Panc1 (cell line): ENCODE results near the gene FAT1. TPM values are rescaled to one million over a fixed set of nuclear protein-coding genes. Genes with fewer than 3 reads are reported as not detected.

Experiments used
- ATAC-seq: fragments of 200-7000 bp; cut with Tn5 transposase; 2 replicates; pipeline ENCODE4 v1.9.1; 2020; ENCODE audit warnings: mild to moderate bottlenecking, moderate library complexity
- BruUV-seq: library from RNA; stranded (reverse); fragments of 400-500 nt; replicated peaks from 2 replicates; lab custom pipeline; 2021; lab: Mats Ljungman, UMichigan
- CTCF ChIA-PET: fragments of 300-600 bp; sonication (Branson Sonifier 250); formaldehyde crosslinking; loops from one replicate; lab custom pipeline; 2022; ENCODE audit warnings: antibody characterized with exemption; lab: Charles Lee
- POLR2A ChIA-PET: fragments of 300-600 bp; sonication (Branson Sonifier 250); formaldehyde crosslinking; loops from one replicate; lab custom pipeline; 2022; ENCODE audit warnings: antibody characterized with exemption; lab: Charles Lee
- DNase-seq: peaks from one replicate; pipeline ENCODE4 v3.0.0-alpha.2; 2010; ENCODE audit warnings: low read depth, low spot score
- H3K27ac ChIP-seq: 2 replicates; pipeline ENCODE4 v1.5.1; 2011; ENCODE audit warnings: mild to moderate bottlenecking, low read length, inconsistent platforms
- H3K27me3 ChIP-seq: fragments of 200-500 bp; sonication (Bioruptor generic); 2 replicates; pipeline ENCODE4 v1.6.0; 2014; ENCODE audit warnings: low read length, inconsistent platforms; ENCODE audit not compliant: control insufficient read depth, insufficient read depth
- H3K36me3 ChIP-seq: fragments of 200-500 bp; sonication (Bioruptor generic); 2 replicates; pipeline ENCODE4 v1.5.1; 2014; ENCODE audit warnings: inconsistent platforms, mild to moderate bottlenecking, low read length, moderate library complexity; ENCODE audit not compliant: control insufficient read depth, insufficient read depth
- H3K4me1 ChIP-seq: 2 replicates; pipeline ENCODE4 v1.5.1; 2011; ENCODE audit warnings: inconsistent platforms, mild to moderate bottlenecking, low read length, moderate library complexity; ENCODE audit not compliant: control insufficient read depth, insufficient read depth
- H3K4me3 ChIP-seq, 2 experiments: 2 replicates each; pipeline ENCODE4 v1.5.1; 2011 to 2012; ENCODE audit warnings: low read depth in 2 of 2, low read length in 2 of 2, mild to moderate bottlenecking in 2 of 2, inconsistent platforms in 1 of 2, moderate library complexity in 1 of 2
- H3K9me3 ChIP-seq: fragments of 200-500 bp; sonication (Bioruptor generic); 2 replicates; pipeline ENCODE4 v1.5.1; 2014; ENCODE audit warnings: low read depth, mild to moderate bottlenecking, inconsistent platforms, low read length, moderate library complexity; ENCODE audit not compliant: control insufficient read depth, insufficient read depth
- CTCF ChIP-seq: fragments of 450-650 bp; IDR thresholded peaks from 2 replicates; pipeline ENCODE4 v1.5.1; 2017; ENCODE audit warnings: mild to moderate bottlenecking
- POLR2AphosphoS5 ChIP-seq: IDR thresholded peaks from 2 replicates; pipeline ENCODE4 v1.6.1; 2012; ENCODE audit warnings: mild to moderate bottlenecking, low read depth, low read length, moderate library complexity
- SIN3A ChIP-seq: IDR thresholded peaks from 2 replicates; pipeline ENCODE4 v1.6.1; 2012; ENCODE audit warnings: low read depth, mild to moderate bottlenecking, low read length, moderate library complexity, borderline replicate concordance; ENCODE audit not compliant: insufficient read depth
- TCF7L2 ChIP-seq: IDR thresholded peaks from 2 replicates; pipeline ENCODE4 v1.6.1; 2011; ENCODE audit warnings: mild to moderate bottlenecking, low read depth, low read length, inconsistent platforms
- in situ Hi-C: cut with HindIII; loops from 2 replicates; pipeline ENCODE4 v1.10.0; 2016; ENCODE audit warnings: low sequenced_read_pairs, low pct_unique_long_range_greater_than_20kb
- intact Hi-C: fragments of 100-400 bp; cut with micrococcal nuclease; formaldehyde crosslinking; loops from one replicate; pipeline ENCODE4 v1.10.0; 2022; ENCODE audit not compliant: unreplicated experiment
- total RNA-seq: library from RNA; stranded (reverse); gene quantifications from one replicate; pipeline ENCODE4 v1.2.1, GENCODE V29; 2021; ENCODE audit not compliant: unreplicated experiment
- TF ChIP-seq, protein P1 (sequence below), 2 experiments: IDR thresholded peaks; 2 replicates each; pipeline ENCODE4 v1.6.1; 2011 to 2012; ENCODE audit warnings: low read depth in 2 of 2, control low read depth in 1 of 2, low read length in 1 of 2, mild to moderate bottlenecking in 1 of 2, moderate library complexity in 1 of 2; ENCODE audit not compliant: insufficient read depth in 1 of 2

FAT1 gene
- total RNA-seq, 1 experiment from 2014 or later, result 288 TPM

DNA sequence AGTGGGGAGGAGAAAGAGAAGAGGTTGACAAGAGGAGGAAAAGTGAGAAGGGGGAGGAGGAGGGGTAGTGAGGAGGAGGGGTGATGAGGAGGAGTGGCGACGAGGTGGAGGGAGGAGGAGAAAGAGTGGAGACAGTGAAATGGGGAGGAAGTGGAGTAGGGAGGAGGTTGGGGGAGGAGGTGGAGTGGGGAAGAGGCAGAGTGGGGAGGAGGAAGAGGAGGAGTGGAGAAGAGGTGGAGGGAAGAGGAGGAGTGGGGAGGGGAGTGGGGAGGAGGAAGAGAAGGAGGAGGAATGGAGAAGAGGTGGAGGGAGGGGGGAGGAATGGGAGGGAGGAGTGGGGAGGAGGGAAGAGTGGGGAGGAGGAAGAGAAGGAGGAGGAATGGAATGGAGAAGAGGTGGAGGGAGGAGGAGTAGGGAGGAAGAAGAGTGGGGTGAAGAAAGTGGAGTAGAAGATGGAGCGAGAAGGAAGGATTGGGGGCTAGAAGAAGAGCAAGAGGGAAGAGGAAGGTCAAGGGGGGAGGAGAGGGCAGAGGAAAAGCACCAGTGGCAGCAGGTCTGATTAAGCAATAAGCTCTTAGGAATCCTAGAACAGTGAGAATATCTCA, 118.3 kb downstream of the FAT1 start:
- peaks cover 3% of the 10 kb centered on the region; the same call in 1 of the 2 replicates for H3K4me1 ChIP-seq
- TF ChIP-seq POLR2AphosphoS5, result no peak
- no peak for TF ChIP-seq TCF7L2
- TF ChIP-seq SIN3A, result no peak
- TF ChIP-seq, protein P1, sequence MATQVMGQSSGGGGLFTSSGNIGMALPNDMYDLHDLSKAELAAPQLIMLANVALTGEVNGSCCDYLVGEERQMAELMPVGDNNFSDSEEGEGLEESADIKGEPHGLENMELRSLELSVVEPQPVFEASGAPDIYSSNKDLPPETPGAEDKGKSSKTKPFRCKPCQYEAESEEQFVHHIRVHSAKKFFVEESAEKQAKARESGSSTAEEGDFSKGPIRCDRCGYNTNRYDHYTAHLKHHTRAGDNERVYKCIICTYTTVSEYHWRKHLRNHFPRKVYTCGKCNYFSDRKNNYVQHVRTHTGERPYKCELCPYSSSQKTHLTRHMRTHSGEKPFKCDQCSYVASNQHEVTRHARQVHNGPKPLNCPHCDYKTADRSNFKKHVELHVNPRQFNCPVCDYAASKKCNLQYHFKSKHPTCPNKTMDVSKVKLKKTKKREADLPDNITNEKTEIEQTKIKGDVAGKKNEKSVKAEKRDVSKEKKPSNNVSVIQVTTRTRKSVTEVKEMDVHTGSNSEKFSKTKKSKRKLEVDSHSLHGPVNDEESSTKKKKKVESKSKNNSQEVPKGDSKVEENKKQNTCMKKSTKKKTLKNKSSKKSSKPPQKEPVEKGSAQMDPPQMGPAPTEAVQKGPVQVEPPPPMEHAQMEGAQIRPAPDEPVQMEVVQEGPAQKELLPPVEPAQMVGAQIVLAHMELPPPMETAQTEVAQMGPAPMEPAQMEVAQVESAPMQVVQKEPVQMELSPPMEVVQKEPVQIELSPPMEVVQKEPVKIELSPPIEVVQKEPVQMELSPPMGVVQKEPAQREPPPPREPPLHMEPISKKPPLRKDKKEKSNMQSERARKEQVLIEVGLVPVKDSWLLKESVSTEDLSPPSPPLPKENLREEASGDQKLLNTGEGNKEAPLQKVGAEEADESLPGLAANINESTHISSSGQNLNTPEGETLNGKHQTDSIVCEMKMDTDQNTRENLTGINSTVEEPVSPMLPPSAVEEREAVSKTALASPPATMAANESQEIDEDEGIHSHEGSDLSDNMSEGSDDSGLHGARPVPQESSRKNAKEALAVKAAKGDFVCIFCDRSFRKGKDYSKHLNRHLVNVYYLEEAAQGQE (IDR thresholded peaks at IDR 0.05; ENCODE audit: insufficient read depth in 1 of 2, low read depth in 2 of 2, low read length in 1 of 2), result no peak
- TF ChIP-seq CTCF, result no peak
- ChIA-PET POLR2A (no interaction called here), CTCF (no interaction called here)
- intact Hi-C loops, result no loop called here
- in situ Hi-C loops, result no loop called here
- no peak overlapping the region for H3K4me3 ChIP-seq
- no TSS peak for BruUV-seq
- H3K27ac ChIP-seq, result no peak overlapping the region
- H3K27me3 ChIP-seq, result no peaks in the 10 kb centered on the region
- ATAC-seq (no peak), DNase-seq (no peak)
- no peaks in the 10 kb centered on the region for H3K9me3 ChIP-seq
- H3K36me3 ChIP-seq, result peaks cover 42% of the 10 kb centered on the region

DNA sequence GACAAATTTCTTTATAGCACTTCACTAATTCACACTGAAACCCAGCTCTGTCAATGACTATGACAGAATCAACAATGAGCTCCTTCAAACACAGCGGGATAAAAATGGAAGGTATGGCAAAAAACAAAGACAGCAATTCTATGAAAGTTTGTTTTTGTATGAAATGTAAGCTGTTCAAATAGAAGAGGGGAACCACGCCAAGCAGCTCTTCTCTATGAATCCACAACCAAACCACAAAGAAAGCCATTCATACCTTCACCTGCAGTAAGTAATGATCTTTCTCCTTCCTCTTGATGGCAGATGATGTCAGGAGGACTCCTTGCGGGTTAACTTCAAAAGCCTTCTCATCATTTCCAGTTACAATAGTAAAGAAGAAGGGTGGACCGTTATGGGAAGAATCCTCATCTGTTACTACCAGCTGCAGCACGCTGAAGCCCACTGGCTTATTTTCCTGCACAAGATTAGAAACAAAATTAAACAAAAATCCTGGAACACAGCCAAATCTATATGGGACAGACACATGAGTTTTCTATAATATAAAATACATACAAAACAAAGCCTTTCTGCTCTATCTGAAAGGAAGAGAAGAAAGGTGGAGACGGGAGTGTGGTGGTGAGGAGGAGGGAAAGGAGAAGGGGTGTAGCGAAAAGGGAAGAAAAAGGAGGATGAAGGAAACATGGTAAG, 119.4 kb downstream of the FAT1 start:
- DNase-seq (no peak), ATAC-seq (no peak)
- CTCF ChIA-PET, result no interaction called here
- POLR2A ChIA-PET, result no interaction called here
- peaks cover 3% of the 10 kb centered on the region; the same call in 1 of the 2 replicates for H3K4me1 ChIP-seq
- H3K4me3 ChIP-seq, result no peak overlapping the region
- TF ChIP-seq CTCF (no peak), POLR2AphosphoS5 (no peak), SIN3A (no peak), TCF7L2 (no peak)
- TF ChIP-seq, protein P1 (IDR thresholded peaks at IDR 0.05; ENCODE audit: insufficient read depth in 1 of 2, low read depth in 2 of 2, low read length in 1 of 2), result no peak
- H3K36me3 ChIP-seq, result peaks cover 46% of the 10 kb centered on the region
- intact Hi-C loops, result no loop called here
- H3K27me3 ChIP-seq, result no peaks in the 10 kb centered on the region
- H3K9me3 ChIP-seq, result no peaks in the 10 kb centered on the region
- no peak overlapping the region for H3K27ac ChIP-seq
- in situ Hi-C loops, result no loop called here
- BruUV-seq, result no TSS peak
